ENCODE measurements around the gene KRT74.

- TF ChIP-seq TAF1 (conservative IDR thresholded peaks at IDR 0.05) (no peak), CTCF (IDR thresholded peaks at IDR 0.05; ENCODE audit: low read depth, low read length, missing input control) (no peak), GABPA (IDR thresholded peaks at IDR 0.05 in 1 of 2, conservative IDR thresholded peaks at IDR 0.05 in 1 of 2) (no peak), SP1 (IDR thresholded peaks at IDR 0.05) (no peak), ATF3 (IDR thresholded peaks at IDR 0.05) (no peak), REST (IDR thresholded peaks at IDR 0.05) (no peak), MAX (IDR thresholded peaks at IDR 0.05) (no peak), NR2F2 (IDR thresholded peaks at IDR 0.05) (no peak), JUND (IDR thresholded peaks at IDR 0.05) (no peak), HNF4A (conservative IDR thresholded peaks at IDR 0.05) (no peak), RAD21 (IDR thresholded peaks at IDR 0.05) (no peak)
Observed at GRCh38 chr12:52524898-52525591, 48.6 kb downstream of the KRT74 start.

Data from liver (tissue), 3 donors.